SK-N-SH (cell line): ENCODE data around the gene SMURF1. TPM values are rescaled to one million over a fixed set of nuclear protein-coding genes. Genes with fewer than 3 reads are reported as not detected.

Experiments
- CTCF ChIA-PET: fragments of 300-600, 350-600 bp; formaldehyde crosslinking; extraction: SDS; loops from one replicate; lab custom pipeline; 2021; lab: Yijun Ruan, JAX
- POLR2A ChIA-PET: fragments of 350-600 bp; sonication (Branson Sonifier 250); formaldehyde crosslinking; extraction: SDS; loops from one replicate; lab custom pipeline; 2020; ENCODE audit warnings: antibody characterized with exemption, inconsistent platforms; lab: Yijun Ruan, JAX
- DNase-seq: peaks from one replicate; pipeline ENCODE4 v3.0.0; 2012
- H2AFZ ChIP-seq: fragments of 200-600 bp; sonication (generic); 2 replicates; pipeline ENCODE4 v1.8.1; 2016; ENCODE audit warnings: antibody characterized with exemption, mild to moderate bottlenecking, low read depth
- H3F3A ChIP-seq: fragments of 200-600 bp; sonication (generic); replicated peaks from 2 replicates; pipeline ENCODE3; 2016; ENCODE audit warnings: antibody characterized with exemption, mild to moderate bottlenecking; ENCODE audit not compliant: insufficient read depth
- H3K27ac ChIP-seq, 2 experiments: fragments of 200-500 bp in 1 of 2; fragments of 200-600 bp in 1 of 2; sonication (Bioruptor generic) in 1 of 2; sonication (generic), shearing (Covaris generic) in 1 of 2; 2 replicates each; pipeline versions ENCODE4 v1.5.1 to v1.6.1; 2014 to 2016; ENCODE audit warnings: low read depth in 2 of 2, inconsistent platforms in 1 of 2, low read length in 1 of 2, mild to moderate bottlenecking in 1 of 2, mixed read lengths in 1 of 2
- H3K27me3 ChIP-seq: fragments of 200-600 bp; sonication (generic), shearing (Covaris generic); 2 replicates; pipeline ENCODE4 v1.6.1; 2016; ENCODE audit warnings: mixed run types; ENCODE audit not compliant: insufficient read depth
- H3K36me3 ChIP-seq, 2 experiments: fragments of 200-500 bp in 1 of 2; fragments of 200-600 bp in 1 of 2; sonication (Bioruptor generic) in 1 of 2; sonication (generic) in 1 of 2; replicated peaks in 1 of 2; 2 replicates each; pipeline versions ENCODE3 to v1.5.1; 2014 to 2016; ENCODE audit warnings: low read length in 1 of 2, mild to moderate bottlenecking in 1 of 2; ENCODE audit not compliant: insufficient read depth in 2 of 2, control insufficient read depth in 1 of 2
- H3K4me1 ChIP-seq, 2 experiments: fragments of 200-500 bp in 1 of 2; fragments of 200-600 bp in 1 of 2; sonication (Bioruptor generic) in 1 of 2; sonication (generic), shearing (Covaris generic) in 1 of 2; 2 replicates each; pipeline versions ENCODE4 v1.5.1 to v1.6.1; 2014 to 2016; ENCODE audit warnings: low read depth in 1 of 2, low read length in 1 of 2, mixed run types in 1 of 2; ENCODE audit not compliant: insufficient read depth in 2 of 2, control insufficient read depth in 1 of 2
- H3K4me2 ChIP-seq: fragments of 200-600 bp; sonication (generic), shearing (Covaris generic); 2 replicates; pipeline ENCODE4 v1.6.1; 2017; ENCODE audit warnings: mixed run types
- H3K4me3 ChIP-seq, 2 experiments: fragments of 200-500 bp in 1 of 2; fragments of 200-600 bp in 1 of 2; sonication (Bioruptor generic) in 1 of 2; sonication (generic), shearing (Covaris generic) in 1 of 2; 2 replicates each; pipeline versions ENCODE4 v1.5.1 to v1.8.1; 2014 to 2016; ENCODE audit warnings: low read depth in 2 of 2, inconsistent platforms in 1 of 2, low read length in 1 of 2, mild to moderate bottlenecking in 1 of 2, mixed read lengths in 1 of 2, moderate library complexity in 1 of 2
- H3K79me2 ChIP-seq: fragments of 200-600 bp; sonication (generic); 2 replicates; pipeline ENCODE4 v1.8.1; 2017; ENCODE audit warnings: mild to moderate bottlenecking; ENCODE audit not compliant: insufficient read depth
- H3K9ac ChIP-seq: fragments of 200-600 bp; sonication (generic); 2 replicates; pipeline ENCODE4 v1.6.1; 2017; ENCODE audit warnings: mixed run types
- H3K9me2 ChIP-seq: fragments of 200-600 bp; sonication (generic); 2 replicates; pipeline ENCODE4 v1.6.1; 2017; ENCODE audit warnings: mixed run types
- H3K9me3 ChIP-seq: fragments of 200-600 bp; sonication (generic); 2 replicates; pipeline ENCODE4 v1.6.1; 2017; ENCODE audit warnings: mixed run types, mild to moderate bottlenecking, moderate library complexity
- H4K20me1 ChIP-seq: fragments of 200-600 bp; sonication (generic); 2 replicates; pipeline ENCODE4 v1.6.1; 2017; ENCODE audit warnings: mild to moderate bottlenecking, mixed run types; ENCODE audit not compliant: insufficient read depth
- FOXJ3 ChIP-seq: sonication (generic); formaldehyde crosslinking; IDR thresholded peaks from 2 replicates; pipeline ENCODE4 v1.5.1; 2020; ENCODE audit warnings: mild to moderate bottlenecking, missing genetic modification reagents
- MXI1 ChIP-seq: IDR thresholded peaks from 2 replicates; pipeline ENCODE4 v1.6.1; 2012; ENCODE audit warnings: mild to moderate bottlenecking, low read depth, low read length, improper control_type of control experiment
- NRF1 ChIP-seq: IDR thresholded peaks from 2 replicates; pipeline ENCODE4 v1.6.1; 2012; ENCODE audit warnings: low read depth, mild to moderate bottlenecking, low read length
- POLR2AphosphoS5 ChIP-seq: IDR thresholded peaks from 2 replicates; pipeline ENCODE4 v1.6.1; 2012; ENCODE audit warnings: low read depth, low read length
- RAD21 ChIP-seq: IDR thresholded peaks from 2 replicates; pipeline ENCODE4 v1.6.1; 2012; ENCODE audit warnings: mild to moderate bottlenecking, low read length
- SIN3A ChIP-seq: IDR thresholded peaks from 2 replicates; pipeline ENCODE4 v1.6.1; 2012; ENCODE audit warnings: low read depth, mild to moderate bottlenecking, low read length, moderate library complexity, borderline replicate concordance
- SMC3 ChIP-seq: IDR thresholded peaks from 2 replicates; pipeline ENCODE4 v1.6.1; 2012; ENCODE audit warnings: low read depth, low read length, improper control_type of control experiment
- TAF1 ChIP-seq: IDR thresholded peaks from 2 replicates; pipeline ENCODE4 v1.6.1; 2012; ENCODE audit warnings: low read depth, mild to moderate bottlenecking, low read length, moderate library complexity, borderline replicate concordance
- YY1 ChIP-seq: IDR thresholded peaks from 2 replicates; pipeline ENCODE4 v1.4.0; 2012; ENCODE audit warnings: low read depth, mild to moderate bottlenecking
- WGBS: methylation state at CpG from one replicate; pipeline ENCODE4 v1.1.6; 2017; ENCODE audit warnings: low lambda C conversion rate; 5-methylcytosine and 5-hydroxymethylcytosine counted together
- polyA plus RNA-seq, 3 experiments: library from polyadenylated mRNA; depleted of rRNA; stranded (reverse); fragments of >200 nt; gene quantifications; 2 replicates each; pipeline ENCODE4 v1.2.3, GENCODE V29; 2012
- TF ChIP-seq, protein P1 (sequence below): fragments of 200-600 bp; sonication (generic); IDR thresholded peaks from 2 replicates; pipeline ENCODE4 v1.6.1; 2017; ENCODE audit warnings: antibody characterized with exemption, mild to moderate bottlenecking, moderate library complexity
- TF ChIP-seq, protein P2 (sequence below): IDR thresholded peaks from 2 replicates; pipeline ENCODE4 v1.4.0; 2012; ENCODE audit warnings: low read depth, borderline replicate concordance
- TF ChIP-seq, protein P3 (sequence below): IDR thresholded peaks from 2 replicates; pipeline ENCODE4 v1.4.0; 2012; ENCODE audit warnings: low read depth

Gene SMURF1
- polyA plus RNA-seq, 1 of the 3 experiments (the other 2 are of a cell fraction), result 12.9 TPM

DNA sequence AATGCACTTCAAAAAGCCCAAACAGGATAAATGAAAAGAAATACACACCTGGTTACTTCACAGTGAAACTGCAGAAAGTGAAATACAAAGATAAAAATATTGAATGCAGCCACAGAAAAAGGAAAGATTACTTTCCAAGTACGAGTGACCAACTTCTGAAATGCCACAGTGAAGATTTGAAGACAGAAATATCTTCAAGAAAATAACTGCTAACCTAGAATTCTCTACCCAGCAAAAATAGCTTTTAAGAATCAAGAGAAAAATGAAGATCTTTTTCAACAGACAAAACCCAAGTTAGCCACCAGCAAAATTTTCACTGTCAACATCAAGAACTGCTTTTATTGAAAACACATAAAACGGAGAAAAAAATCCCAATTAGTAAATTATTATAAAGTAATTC lies 46.2 kb downstream of the SMURF1 start:
- Histone ChIP-seq H3K9me3 (0 out of 2 replicates have a peak, but pooled peaks cover 7% of the 10 kb centered on the region), H3K4me3 (no peak overlapping the region; a peak in 1 of 4 replicates), H3F3A (peaks cover 13% of the 10 kb centered on the region), H4K20me1 (peaks cover 74% of the 10 kb centered on the region), H3K4me1 (peaks cover 2 to 6% of the 10 kb centered on the region in 2 experiments; a peak in 3 of 4 replicates), H3K27me3 (no peaks in the 10 kb centered on the region), H3K9me2 (no peaks in the 10 kb centered on the region), H3K79me2 (peaks cover 100% of the 10 kb centered on the region), H3K27ac (no peak overlapping the region), H3K4me2 (no peak overlapping the region), H3K9ac (no peak overlapping the region), H3K36me3 (peaks cover 0 to 34% of the 10 kb centered on the region in 2 experiments), H2AFZ (no peak overlapping the region)
- 90% methylated on average over 2 of the region's 2 CpGs for WGBS
- ChIA-PET CTCF (no interaction called here), POLR2A (no interaction called here)
- DNase-seq, result no peak
- no peak for TF ChIP-seq MXI1
- TF ChIP-seq, protein P1, sequence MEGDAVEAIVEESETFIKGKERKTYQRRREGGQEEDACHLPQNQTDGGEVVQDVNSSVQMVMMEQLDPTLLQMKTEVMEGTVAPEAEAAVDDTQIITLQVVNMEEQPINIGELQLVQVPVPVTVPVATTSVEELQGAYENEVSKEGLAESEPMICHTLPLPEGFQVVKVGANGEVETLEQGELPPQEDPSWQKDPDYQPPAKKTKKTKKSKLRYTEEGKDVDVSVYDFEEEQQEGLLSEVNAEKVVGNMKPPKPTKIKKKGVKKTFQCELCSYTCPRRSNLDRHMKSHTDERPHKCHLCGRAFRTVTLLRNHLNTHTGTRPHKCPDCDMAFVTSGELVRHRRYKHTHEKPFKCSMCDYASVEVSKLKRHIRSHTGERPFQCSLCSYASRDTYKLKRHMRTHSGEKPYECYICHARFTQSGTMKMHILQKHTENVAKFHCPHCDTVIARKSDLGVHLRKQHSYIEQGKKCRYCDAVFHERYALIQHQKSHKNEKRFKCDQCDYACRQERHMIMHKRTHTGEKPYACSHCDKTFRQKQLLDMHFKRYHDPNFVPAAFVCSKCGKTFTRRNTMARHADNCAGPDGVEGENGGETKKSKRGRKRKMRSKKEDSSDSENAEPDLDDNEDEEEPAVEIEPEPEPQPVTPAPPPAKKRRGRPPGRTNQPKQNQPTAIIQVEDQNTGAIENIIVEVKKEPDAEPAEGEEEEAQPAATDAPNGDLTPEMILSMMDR, result no peak
- no peak for TF ChIP-seq NRF1
- no peak for TF ChIP-seq POLR2AphosphoS5
- no peak for TF ChIP-seq FOXJ3 (CRISPR knock-in tag)
- TF ChIP-seq SIN3A, result no peak
- no peak for TF ChIP-seq YY1

DNA sequence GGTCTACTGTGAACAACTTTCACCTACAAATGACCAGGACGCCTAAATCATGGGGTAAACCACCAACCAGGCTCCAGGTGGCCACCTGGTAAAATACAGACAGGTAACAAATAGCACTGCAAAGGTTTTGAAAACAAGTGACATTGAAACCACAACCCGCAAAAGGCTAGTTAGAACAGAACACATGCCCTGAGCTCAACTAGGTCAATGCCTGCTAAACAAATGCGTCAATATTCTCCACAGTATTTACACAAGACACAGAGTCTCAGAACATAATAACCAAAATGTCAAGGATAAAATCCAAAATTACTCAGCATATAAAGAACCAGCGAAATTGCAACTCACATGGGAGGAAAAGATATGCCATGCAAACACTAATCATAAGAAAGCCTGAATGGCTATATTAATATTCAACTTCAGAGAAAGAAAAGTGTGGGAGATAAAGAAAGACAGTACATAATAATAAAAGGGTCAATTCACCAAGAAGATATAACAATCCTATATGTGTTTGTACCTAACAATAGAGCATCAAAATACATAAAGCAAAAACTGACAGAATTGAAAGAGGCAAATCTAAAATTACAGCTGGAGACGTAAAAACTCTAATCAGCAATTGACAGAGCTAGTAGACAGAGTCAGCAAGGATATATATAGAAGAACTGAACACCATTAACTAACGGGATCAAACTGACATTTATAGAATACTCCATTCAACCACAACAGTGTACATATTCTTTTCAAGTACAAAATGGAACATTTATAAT lies 47.6 kb downstream of the SMURF1 start:
- Histone ChIP-seq H3K4me2 (no peak overlapping the region), H3K4me3 (no peak overlapping the region), H3K79me2 (peaks cover 100% of the 10 kb centered on the region), H3K9me3 (0 out of 2 replicates have a peak, but pooled peaks cover 7% of the 10 kb centered on the region), H3K9me2 (no peaks in the 10 kb centered on the region), H4K20me1 (peaks cover 74% of the 10 kb centered on the region), H3K36me3 (peaks cover 0 to 27% of the 10 kb centered on the region in 2 experiments), H3K9ac (no peak overlapping the region), H3F3A (peaks cover 13% of the 10 kb centered on the region), H2AFZ (no peak overlapping the region), H3K4me1 (peaks cover 0 to 7% of the 10 kb centered on the region in 2 experiments; a peak in 2 of 4 replicates), H3K27ac (no peak overlapping the region), H3K27me3 (no peaks in the 10 kb centered on the region)
- POLR2A ChIA-PET, result no interaction called here
- TF ChIP-seq, protein P2, sequence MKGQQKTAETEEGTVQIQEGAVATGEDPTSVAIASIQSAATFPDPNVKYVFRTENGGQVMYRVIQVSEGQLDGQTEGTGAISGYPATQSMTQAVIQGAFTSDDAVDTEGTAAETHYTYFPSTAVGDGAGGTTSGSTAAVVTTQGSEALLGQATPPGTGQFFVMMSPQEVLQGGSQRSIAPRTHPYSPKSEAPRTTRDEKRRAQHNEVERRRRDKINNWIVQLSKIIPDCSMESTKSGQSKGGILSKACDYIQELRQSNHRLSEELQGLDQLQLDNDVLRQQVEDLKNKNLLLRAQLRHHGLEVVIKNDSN, result no peak
- TF ChIP-seq, protein P3, sequence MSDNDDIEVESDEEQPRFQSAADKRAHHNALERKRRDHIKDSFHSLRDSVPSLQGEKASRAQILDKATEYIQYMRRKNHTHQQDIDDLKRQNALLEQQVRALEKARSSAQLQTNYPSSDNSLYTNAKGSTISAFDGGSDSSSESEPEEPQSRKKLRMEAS, result no peak
- TF ChIP-seq MXI1 (no peak), POLR2AphosphoS5 (no peak), YY1 (no peak), SMC3 (no peak), RAD21 (no peak), NRF1 (no peak), TAF1 (no peak)
- CTCF ChIA-PET, result interaction anchor here (0.6 to 1.6 kb wide), 3 partner anchors 9 to 470 kb away, joined by 3 to 4 read pairs (median 3); no protein-coding TSS in a partner anchor
- DNase-seq, result no peak
- 91% methylated on average over 6 of the region's 6 CpGs for WGBS
